ENCODE measurements around the gene COPRS.

Gene COPRS

DNA sequence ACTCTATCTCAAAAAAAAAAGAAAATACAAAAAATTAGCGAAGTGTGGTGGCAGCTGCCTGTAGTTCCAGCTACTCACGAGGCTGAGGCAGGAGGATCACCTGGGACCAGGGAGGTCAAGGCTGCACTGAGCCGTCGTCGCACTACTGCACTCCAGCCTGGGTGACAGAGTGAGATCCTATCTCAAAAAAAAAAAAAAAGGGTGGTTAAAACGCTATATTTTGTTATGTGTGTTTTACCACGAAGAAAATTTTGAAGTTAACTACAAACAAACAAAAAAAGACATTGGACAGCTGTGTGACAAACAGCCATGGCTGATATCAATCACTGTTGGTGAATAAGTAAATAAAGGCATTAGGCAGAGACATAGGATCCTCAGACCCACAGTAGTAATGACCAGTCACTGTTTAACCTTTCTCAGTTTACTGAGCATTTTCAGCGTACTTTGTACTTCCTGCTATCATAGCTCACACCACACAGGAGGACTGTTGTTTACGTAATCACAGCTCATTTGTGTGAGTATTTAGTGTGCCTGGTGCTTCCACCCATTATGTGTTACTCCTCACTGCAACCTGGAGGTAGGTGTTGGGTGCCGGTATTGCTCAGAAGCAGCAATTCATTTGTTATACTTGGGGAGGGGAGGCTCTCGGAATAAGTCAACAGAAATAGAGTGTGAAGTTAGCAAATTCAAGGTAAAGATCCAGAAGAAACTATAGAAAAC, 55.4 kb downstream of the COPRS start:
- Histone ChIP-seq H3K9me3 (no peaks in the 10 kb centered on the region), H3K27me3 (no peaks in the 10 kb centered on the region), H3K4me3 (ENCODE audit: low read depth in 1 of 2, low read length in 1 of 2) (no peak overlapping the region), H3K4me1 (ENCODE audit: control insufficient read depth in 1 of 2, insufficient read depth in 1 of 2, low read depth in 1 of 2, low read length in 1 of 2) (peaks cover 6 to 13% of the 10 kb centered on the region in 2 experiments), H3K36me3 (no peaks in the 10 kb centered on the region), H3K27ac (no peak overlapping the region)
- TF ChIP-seq, protein P1, sequence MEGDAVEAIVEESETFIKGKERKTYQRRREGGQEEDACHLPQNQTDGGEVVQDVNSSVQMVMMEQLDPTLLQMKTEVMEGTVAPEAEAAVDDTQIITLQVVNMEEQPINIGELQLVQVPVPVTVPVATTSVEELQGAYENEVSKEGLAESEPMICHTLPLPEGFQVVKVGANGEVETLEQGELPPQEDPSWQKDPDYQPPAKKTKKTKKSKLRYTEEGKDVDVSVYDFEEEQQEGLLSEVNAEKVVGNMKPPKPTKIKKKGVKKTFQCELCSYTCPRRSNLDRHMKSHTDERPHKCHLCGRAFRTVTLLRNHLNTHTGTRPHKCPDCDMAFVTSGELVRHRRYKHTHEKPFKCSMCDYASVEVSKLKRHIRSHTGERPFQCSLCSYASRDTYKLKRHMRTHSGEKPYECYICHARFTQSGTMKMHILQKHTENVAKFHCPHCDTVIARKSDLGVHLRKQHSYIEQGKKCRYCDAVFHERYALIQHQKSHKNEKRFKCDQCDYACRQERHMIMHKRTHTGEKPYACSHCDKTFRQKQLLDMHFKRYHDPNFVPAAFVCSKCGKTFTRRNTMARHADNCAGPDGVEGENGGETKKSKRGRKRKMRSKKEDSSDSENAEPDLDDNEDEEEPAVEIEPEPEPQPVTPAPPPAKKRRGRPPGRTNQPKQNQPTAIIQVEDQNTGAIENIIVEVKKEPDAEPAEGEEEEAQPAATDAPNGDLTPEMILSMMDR (IDR thresholded peaks at IDR 0.05) = no peak

DNA sequence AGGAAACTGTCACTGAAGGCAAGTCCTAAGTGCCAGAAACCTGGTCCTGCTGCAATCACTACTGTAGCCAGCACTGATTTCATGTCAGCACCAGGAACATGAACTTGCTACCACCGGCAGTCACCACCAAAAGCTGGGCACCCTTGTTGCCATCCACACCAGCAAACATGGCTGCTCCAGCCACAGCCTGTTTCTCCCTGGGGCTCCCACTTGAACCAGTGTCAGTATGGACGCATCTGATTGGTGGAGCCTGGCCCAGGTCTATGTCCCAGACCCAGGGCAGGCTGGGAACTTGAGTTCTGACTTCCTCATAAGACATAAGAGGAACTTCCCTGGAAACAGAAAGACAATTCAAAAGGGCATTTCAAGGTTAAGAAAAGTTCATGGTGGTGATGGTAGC, 56.5 kb downstream of the COPRS start:
- TF ChIP-seq, protein P1 (IDR thresholded peaks at IDR 0.05) = no peak
- Histone ChIP-seq H3K4me3 (ENCODE audit: low read depth in 1 of 2, low read length in 1 of 2) (no peak overlapping the region), H3K9me3 (no peaks in the 10 kb centered on the region), H3K36me3 (no peaks in the 10 kb centered on the region), H3K27me3 (no peaks in the 10 kb centered on the region), H3K4me1 (ENCODE audit: control insufficient read depth in 1 of 2, insufficient read depth in 1 of 2, low read depth in 1 of 2, low read length in 1 of 2) (peaks cover 6 to 13% of the 10 kb centered on the region in 2 experiments), H3K27ac (peak overlapping the region; percentile 25)
